Germinal center (tissue), 1 donor: ENCODE results near the gene EIF4H.
"Not testable (repeated sequence)": the region's sequence is repeated elsewhere in the genome, so short reads cannot be mapped to it uniquely, and the experiment has no call there.

Source experiments
- DNase-seq: peaks from one replicate; pipeline ENCODE4 v3.0.0; 2012; ENCODE audit warnings: mixed read lengths, low spot score

Gene EIF4H

GRCh38 chr7:74175340-74175739 is 1.2 kb downstream of the EIF4H start:
- no peak for DNase-seq

GRCh38 chr7:74176555-74176954 is 2.4 kb downstream of the EIF4H start:
- no peak for DNase-seq

- DNase-seq, result no peak
Observed at GRCh38 chr7:74178632-74179031, 4.5 kb downstream of the EIF4H start.

GRCh38 chr7:74179935-74180604 is 5.9 kb downstream of the EIF4H start:
- DNase-seq, result no peak

GRCh38 chr7:74180866-74181265 is 6.7 kb downstream of the EIF4H start:
- DNase-seq, result no peak

GRCh38 chr7:74181821-74182220 is 7.7 kb downstream of the EIF4H start:
- DNase-seq, result no peak

GRCh38 chr7:74182453-74183090 is 8.4 kb downstream of the EIF4H start:
- DNase-seq, result no peak

- no peak for DNase-seq
Observed at GRCh38 chr7:74183142-74183541, 9.0 kb downstream of the EIF4H start.

GRCh38 chr7:74183653-74184450 is 9.7 kb downstream of the EIF4H start:
- DNase-seq, result peak; percentile 27

GRCh38 chr7:74185016-74185415 is 10.9 kb downstream of the EIF4H start:
- no peak for DNase-seq

- no peak for DNase-seq
Observed at GRCh38 chr7:74185636-74186035, 11.5 kb downstream of the EIF4H start.

GRCh38 chr7:74187915-74188675 is 13.9 kb downstream of the EIF4H start:
- no peak for DNase-seq

- no peak for DNase-seq
Observed at GRCh38 chr7:74190259-74190658, 16.1 kb downstream of the EIF4H start.

GRCh38 chr7:74191231-74191630 is 17.1 kb downstream of the EIF4H start:
- no peak for DNase-seq

- DNase-seq, result no peak
Observed at GRCh38 chr7:74193054-74193453, 18.9 kb downstream of the EIF4H start.

- DNase-seq, result no peak
Observed at GRCh38 chr7:74193913-74194312, 19.8 kb downstream of the EIF4H start.

- DNase-seq, result no peak
Observed at GRCh38 chr7:74194686-74195085, 20.5 kb downstream of the EIF4H start.

- not testable (repeated sequence) for DNase-seq
Observed at GRCh38 chr7:74195139-74195860, 21.1 kb downstream of the EIF4H start.

GRCh38 chr7:74195968-74196654 is 22.0 kb downstream of the EIF4H start:
- DNase-seq, result not testable (repeated sequence)

- DNase-seq, result no peak
Observed at GRCh38 chr7:74197449-74198124, 23.4 kb downstream of the EIF4H start.
